SH-SY5Y (cell line): ENCODE measurements around the gene LACRT.

Experiments
- GATA2 ChIP-seq: IDR thresholded peaks from 2 replicates; pipeline ENCODE4 v1.6.1; 2011; ENCODE audit warnings: mild to moderate bottlenecking, low read depth, low read length
- GATA3 ChIP-seq: IDR thresholded peaks from 2 replicates; pipeline ENCODE4 v1.6.1; 2011; ENCODE audit warnings: low read depth, mild to moderate bottlenecking, low read length, moderate library complexity

Gene LACRT

GRCh38 chr12:54650889-54651288 lies 16.2 kb upstream of the LACRT start:
- TF ChIP-seq GATA3 = no peak

- TF ChIP-seq GATA3 (no peak), GATA2 (no peak)
Measured at GRCh38 chr12:54650409-54650808, 15.7 kb upstream of the LACRT start.

- TF ChIP-seq GATA3 = no peak
- TF ChIP-seq GATA2 = no peak
Measured at GRCh38 chr12:54649825-54650224, 15.1 kb upstream of the LACRT start.

DNA sequence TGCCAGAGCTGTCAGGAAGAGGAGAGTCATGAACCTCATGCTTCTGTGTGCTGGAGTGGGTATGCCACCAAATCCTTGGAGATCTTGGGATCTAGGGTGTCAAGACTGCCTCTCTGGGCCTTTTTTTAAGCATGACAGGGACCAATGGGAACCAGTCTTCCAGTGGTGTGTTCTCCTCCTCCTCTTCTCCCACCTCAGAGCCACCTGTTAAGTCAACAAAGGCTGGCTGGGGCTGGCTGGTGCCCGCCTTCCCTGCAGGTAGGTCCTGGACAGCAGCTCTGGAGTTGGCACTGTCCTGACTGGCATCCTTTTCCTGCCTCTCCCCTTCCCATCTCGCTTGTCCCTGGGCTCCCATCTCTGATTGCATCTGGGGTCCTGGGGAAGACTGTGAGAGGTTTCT lies 13.6 kb upstream of the LACRT start, which contains the start of gene DCD:
Gene DCD (minus strand): TSS at position 101 of the 400 bp plus-strand sequence. CDS start 62 bp downstream, at position 39.
- TF ChIP-seq GATA2 = no peak
- no peak for TF ChIP-seq GATA3

DNA sequence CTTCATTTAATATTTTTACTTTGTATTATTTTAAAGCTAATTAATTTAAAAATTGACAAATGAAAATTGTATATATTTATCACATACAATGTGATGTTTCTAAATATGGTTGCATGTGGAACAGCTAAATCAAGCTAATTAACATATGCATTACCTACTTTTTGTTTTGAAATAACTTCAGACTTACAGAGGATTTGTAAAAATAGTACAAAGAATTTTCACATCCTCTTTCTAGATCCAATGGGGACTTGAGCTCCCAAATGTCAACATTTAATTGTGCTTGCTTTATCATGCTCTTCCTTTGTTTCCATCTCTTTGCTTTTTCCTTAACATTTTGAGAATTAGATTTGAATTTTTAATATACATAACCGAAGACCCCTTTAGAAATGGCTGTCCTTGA lies 6.9 kb upstream of the LACRT start:
- TF ChIP-seq GATA2 (no peak), GATA3 (no peak)

DNA sequence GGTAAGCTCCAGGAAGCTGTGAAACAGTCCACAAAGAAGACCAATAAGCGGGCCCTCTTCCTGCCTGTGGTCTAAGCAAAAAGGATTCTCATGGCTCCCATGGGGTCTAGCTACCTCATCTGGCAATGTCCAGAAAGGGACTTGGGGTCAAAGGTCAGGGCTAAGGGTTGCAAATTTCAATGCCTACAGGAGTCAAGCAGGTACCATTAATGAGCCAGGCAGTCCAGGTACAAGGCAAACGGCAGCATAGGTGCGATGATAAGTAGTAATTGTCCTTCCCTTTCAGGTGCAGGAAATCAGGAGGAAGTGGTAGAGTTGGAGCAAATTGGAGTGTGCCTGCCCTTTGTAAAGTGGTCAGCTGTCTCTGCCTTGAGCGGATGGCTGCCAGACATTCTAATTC lies 6.4 kb upstream of the LACRT start:
- TF ChIP-seq GATA2 (no peak), GATA3 (no peak)

DNA sequence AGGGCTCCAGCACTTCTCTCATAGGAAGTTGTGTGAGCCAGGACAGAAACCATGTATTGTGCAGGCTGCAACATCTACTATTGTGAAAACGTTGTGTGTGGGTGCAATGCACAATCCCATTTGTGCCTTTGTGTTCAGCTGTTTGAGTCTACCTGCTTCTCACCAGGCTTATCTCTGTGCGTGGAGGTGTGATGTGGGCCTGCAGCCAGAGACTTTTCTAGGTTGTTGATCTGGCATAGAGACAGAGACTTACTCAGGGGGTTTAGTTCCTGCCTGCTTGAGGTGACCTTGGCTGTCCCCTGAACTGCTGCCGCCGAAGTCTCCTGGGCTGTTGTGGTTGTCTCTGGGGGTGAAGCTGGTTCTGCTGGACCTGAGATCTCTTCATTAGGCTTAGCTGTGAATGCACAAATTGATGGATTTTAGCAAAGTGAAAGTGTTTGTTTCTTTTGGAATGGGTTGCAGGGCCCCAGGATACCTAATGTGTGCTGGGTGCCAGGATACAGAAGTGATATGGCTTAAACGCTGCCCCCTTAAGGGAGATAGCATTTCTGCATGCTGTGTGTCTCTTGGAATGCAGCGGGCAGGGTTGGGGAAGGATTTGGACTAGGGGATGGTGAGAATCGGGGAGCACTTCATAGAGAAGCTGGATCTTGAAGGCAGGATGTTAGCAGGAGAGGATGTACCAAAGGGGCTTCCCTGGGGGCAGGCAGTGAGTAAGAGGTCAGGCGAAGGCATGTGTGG lies 2.5 kb downstream of the LACRT start:
- TF ChIP-seq GATA3 = no peak

DNA sequence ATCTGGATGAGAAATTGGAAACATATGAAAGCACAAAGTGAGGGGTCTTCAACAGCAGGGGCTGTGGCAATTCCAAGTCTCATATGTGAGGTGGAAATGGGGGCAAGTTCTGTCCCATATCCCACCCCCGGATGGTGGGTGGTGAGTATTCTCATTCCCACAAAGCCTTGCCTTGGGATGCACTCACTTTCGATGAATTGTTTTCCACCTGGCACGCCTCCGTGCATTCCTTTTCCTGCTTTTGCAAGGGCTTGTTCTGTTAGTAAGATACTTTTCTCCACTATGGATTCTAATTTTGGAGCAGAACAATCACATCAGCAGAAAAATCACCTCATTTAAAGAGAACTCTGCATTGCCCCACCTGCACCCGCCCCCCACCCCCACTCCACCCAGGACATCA lies 3.1 kb downstream of the LACRT start:
- TF ChIP-seq GATA2 (no peak), GATA3 (no peak)

DNA sequence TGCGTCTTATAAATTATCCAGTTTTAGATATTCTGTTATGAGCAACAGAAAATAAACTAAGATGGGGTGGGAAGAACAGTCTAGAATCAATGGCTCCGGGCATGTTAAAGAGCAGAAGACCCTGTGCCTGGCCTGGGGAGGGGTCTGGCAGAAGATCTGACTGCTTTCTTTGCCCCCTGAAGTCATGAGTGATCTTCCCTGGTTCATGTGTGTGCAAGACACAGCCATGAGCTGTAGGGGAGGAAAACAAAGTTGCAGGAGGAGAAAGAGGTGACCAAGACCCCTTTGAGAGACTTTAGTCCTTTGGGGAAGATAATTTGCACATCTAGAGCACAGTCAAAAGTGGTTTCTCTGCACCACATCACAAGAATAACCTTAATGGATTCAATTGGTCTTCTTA lies 4.8 kb downstream of the LACRT start:
- no peak for TF ChIP-seq GATA2
- no peak for TF ChIP-seq GATA3

GRCh38 chr12:54628186-54628846 lies 6.4 kb downstream of the LACRT start:
- TF ChIP-seq GATA2 (no peak), GATA3 (no peak)

GRCh38 chr12:54627304-54627703 lies 7.4 kb downstream of the LACRT start:
- TF ChIP-seq GATA3 (no peak), GATA2 (no peak)

DNA sequence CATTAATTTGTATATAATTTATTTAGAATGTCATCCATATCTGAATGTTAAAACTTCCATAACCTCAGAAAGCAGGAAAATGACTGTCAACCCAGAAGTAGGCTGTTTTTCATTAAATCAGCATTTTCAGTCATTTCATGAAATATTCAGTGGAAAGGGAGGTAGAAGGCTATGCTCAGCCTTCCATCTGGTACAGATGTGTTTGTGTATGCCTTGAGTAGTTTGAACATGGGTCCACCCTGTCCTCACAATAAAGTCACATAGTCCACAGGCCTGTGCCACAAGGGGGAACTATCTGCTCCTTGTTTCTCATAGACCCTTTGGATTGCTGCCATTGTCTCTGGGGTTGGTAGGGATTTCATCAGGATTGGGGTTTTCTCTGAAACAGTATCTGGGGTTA lies 9.1 kb downstream of the LACRT start:
- TF ChIP-seq GATA3 (no peak), GATA2 (no peak)

DNA sequence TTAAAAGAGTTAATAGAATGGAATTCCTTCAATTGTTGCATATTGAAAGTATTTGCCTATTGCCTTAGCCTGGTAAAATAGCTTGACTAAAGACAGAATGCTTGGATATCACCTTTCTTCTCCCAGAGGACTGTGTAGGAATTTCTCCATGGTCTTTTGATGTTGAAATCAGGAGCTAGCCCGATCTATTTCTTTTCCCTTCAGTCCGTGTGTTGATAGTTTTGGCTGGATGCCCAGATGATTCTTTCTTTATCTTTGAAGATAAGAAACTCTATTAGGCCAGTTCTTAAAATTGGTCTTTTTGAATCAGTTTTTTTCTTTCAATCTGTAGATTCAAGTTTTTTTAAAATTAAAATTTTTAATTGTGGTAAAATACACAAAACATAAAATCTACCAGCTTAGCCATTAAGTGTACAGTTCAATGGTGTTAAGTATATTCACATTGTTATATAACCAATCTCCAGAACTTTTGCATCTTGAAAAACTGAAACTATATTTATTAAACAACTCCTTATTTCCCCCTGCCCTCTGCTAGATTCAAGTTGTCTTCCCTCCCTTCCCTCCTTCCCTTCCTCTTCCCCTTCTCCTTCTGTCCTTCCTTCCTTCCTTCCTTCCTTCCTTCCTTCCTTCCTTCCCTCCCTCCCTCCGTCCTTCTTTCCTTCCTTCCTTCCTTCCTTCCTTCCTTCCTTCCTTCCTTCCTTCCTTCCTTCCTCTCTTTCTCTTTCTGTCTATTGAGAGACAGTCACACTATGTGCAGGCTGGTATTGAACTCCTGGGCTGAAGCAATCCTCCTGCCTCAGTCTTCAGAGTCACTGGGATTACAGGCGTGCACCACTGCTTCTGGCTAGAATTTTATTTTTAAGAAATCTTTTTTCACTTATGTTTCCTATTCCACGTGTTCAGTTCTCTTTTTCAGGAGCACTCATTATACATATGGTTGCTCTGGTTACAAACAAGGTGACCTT lies 10.1 kb downstream of the LACRT start:
- TF ChIP-seq GATA3 (no peak), GATA2 (no peak)

- TF ChIP-seq GATA2 = no peak
Measured at GRCh38 chr12:54622463-54623183, 12.1 kb downstream of the LACRT start.
